Lower lobe of right lung (tissue), 2 donors: ENCODE results near the gene CASQ2. TPM values are rescaled to one million over a fixed set of nuclear protein-coding genes. Genes with fewer than 3 reads are reported as not detected.

Source experiments
- ATAC-seq, 2 donors: fragments of 200-7000 bp; cut with Tn5 transposase; one replicate each; pipeline ENCODE4 v1.9.1; 2020 to 2022; ENCODE audit warnings: mild to moderate bottlenecking in 2 of 2, moderate library complexity in 2 of 2
- DNase-seq: peaks from one replicate; pipeline ENCODE4 v3.0.0-alpha.2; 2020
- H3K27ac ChIP-seq: fragments of 200-600 bp; one replicate; pipeline ENCODE4 v1.8.0; 2022
- H3K27me3 ChIP-seq: fragments of 200-600 bp; one replicate; pipeline ENCODE4 v1.8.0; 2022; ENCODE audit warnings: low read depth
- H3K36me3 ChIP-seq: fragments of 200-600 bp; one replicate; pipeline ENCODE4 v1.8.0; 2022; ENCODE audit warnings: mild to moderate bottlenecking
- H3K4me1 ChIP-seq: fragments of 200-600 bp; one replicate; pipeline ENCODE4 v1.8.0; 2022
- H3K4me3 ChIP-seq: fragments of 200-600 bp; one replicate; pipeline ENCODE4 v1.8.0; 2022; ENCODE audit warnings: mild to moderate bottlenecking
- H3K9me3 ChIP-seq: fragments of 200-600 bp; one replicate; pipeline ENCODE4 v1.8.0; 2022
- intact Hi-C: fragments of 100-400 bp; cut with DNase I; formaldehyde crosslinking; loops from one replicate; pipeline ENCODE4 v1.11.0; 2022
- total RNA-seq: library from RNA; stranded (reverse); fragmentation: NEBNext Ultra II Directional; extraction: Animal tissue kit (Norgen Biotek cat#: 25700); gene quantifications from one replicate; pipeline ENCODE4 v1.2.1, GENCODE V29; 2021
- TF ChIP-seq, protein P1 (sequence below): fragments of 200-600 bp; IDR thresholded peaks from one replicate; pipeline ENCODE4 v1.8.0; 2022; ENCODE audit warnings: antibody characterized with exemption, mild to moderate bottlenecking
- donor health status: DM: no; HTN: yes; CAD: no; lungs with severe emphysema.

The CASQ2 gene
- total RNA-seq, 1 donor from 2014 or later: 3.3 TPM

DNA sequence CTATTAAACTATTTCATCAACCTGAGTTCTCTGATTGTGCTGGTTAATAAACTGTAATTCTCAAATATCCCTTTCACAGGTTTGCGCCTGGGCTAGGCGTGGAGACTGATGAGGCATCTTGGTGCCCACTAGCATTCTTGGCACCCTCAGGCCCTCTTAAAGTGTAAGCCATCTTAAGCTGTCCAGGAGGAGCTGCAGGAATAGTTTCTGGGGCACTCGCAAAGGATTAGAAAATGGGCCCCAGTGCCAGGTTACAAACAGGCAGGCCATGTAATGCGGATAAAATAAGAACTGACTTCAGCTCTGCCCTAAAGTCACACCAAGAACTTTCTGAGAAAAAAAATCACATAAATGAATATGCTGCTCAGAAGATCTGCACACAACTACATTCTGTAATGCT lies 1.1 kb downstream of the CASQ2 start:
- no peaks in the 10 kb centered on the region for H3K36me3 ChIP-seq
- no peaks in the 10 kb centered on the region for H3K9me3 ChIP-seq
- intact Hi-C loops: no loop called here
- ATAC-seq (no peak), DNase-seq (no peak)
- H3K4me3 ChIP-seq: no peak overlapping the region
- TF ChIP-seq, protein P1, sequence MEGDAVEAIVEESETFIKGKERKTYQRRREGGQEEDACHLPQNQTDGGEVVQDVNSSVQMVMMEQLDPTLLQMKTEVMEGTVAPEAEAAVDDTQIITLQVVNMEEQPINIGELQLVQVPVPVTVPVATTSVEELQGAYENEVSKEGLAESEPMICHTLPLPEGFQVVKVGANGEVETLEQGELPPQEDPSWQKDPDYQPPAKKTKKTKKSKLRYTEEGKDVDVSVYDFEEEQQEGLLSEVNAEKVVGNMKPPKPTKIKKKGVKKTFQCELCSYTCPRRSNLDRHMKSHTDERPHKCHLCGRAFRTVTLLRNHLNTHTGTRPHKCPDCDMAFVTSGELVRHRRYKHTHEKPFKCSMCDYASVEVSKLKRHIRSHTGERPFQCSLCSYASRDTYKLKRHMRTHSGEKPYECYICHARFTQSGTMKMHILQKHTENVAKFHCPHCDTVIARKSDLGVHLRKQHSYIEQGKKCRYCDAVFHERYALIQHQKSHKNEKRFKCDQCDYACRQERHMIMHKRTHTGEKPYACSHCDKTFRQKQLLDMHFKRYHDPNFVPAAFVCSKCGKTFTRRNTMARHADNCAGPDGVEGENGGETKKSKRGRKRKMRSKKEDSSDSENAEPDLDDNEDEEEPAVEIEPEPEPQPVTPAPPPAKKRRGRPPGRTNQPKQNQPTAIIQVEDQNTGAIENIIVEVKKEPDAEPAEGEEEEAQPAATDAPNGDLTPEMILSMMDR: no peak
- H3K27me3 ChIP-seq: no peaks in the 10 kb centered on the region
- no peak overlapping the region for H3K27ac ChIP-seq
- H3K4me1 ChIP-seq: peaks cover 8% of the 10 kb centered on the region

GRCh38 chr1:115765091-115765490 lies 3.4 kb downstream of the CASQ2 start:
- Histone ChIP-seq H3K27ac (peak overlapping the region; percentile 12), H3K9me3 (no peaks in the 10 kb centered on the region), H3K36me3 (no peaks in the 10 kb centered on the region), H3K4me3 (no peak overlapping the region), H3K4me1 (no peaks in the 10 kb centered on the region), H3K27me3 (no peaks in the 10 kb centered on the region)
- ATAC-seq (no peak), DNase-seq (no peak)
- intact Hi-C loops: no loop called here
- TF ChIP-seq, protein P1: no peak

DNA sequence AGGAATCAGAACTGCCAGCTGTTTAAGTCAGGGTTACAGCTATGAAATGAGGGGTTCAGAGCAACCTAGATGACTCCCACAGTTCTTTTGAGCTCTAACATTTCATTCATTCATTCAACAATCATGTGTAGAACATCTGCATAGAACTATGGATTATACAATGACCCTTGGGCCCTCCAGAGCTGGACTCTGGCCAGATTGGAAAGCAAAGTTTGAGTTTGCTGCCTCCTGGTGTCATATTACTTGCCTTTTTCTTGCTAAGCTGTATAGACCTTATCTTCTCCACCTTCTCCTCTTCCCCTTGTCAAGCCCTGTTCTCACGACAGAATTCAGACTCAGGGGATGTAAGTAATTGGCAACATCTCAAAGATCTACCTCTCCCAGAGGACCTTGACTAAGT lies 4.0 kb downstream of the CASQ2 start:
- H3K27ac ChIP-seq: no peak overlapping the region
- TF ChIP-seq, protein P1: peak; percentile 46
- no peaks in the 10 kb centered on the region for H3K36me3 ChIP-seq
- DNase-seq (no peak), ATAC-seq (peak; percentile 21 to 51)
- no peaks in the 10 kb centered on the region for H3K27me3 ChIP-seq
- H3K9me3 ChIP-seq: no peaks in the 10 kb centered on the region
- H3K4me1 ChIP-seq: no peaks in the 10 kb centered on the region
- no peak overlapping the region for H3K4me3 ChIP-seq
- intact Hi-C loops: no loop called here

DNA sequence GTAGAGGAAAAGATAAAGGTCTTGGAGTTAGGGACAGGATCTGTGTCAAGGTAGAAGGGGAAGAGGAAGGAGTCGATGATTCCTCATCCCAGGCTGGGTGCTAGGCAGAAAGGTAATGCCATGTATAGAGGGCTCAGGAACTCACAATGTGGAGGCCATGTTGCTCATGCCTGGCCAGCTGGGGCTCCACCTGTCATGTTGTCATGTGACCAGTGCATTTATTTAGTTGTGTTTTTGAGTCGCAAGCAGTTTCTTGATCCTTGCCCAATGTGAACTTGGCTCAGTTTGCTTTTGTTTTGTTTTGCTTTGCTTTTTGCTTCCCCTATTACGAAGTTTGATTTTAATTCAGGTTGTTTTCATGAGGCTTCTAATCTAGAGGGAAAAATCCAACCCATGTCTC lies 5.7 kb downstream of the CASQ2 start:
- Histone ChIP-seq H3K27ac (no peak overlapping the region), H3K4me1 (no peaks in the 10 kb centered on the region), H3K9me3 (no peaks in the 10 kb centered on the region), H3K36me3 (no peaks in the 10 kb centered on the region), H3K4me3 (no peak overlapping the region), H3K27me3 (no peaks in the 10 kb centered on the region)
- DNase-seq: no peak
- TF ChIP-seq, protein P1: no peak
- no peak for ATAC-seq
- intact Hi-C loops: no loop called here

DNA sequence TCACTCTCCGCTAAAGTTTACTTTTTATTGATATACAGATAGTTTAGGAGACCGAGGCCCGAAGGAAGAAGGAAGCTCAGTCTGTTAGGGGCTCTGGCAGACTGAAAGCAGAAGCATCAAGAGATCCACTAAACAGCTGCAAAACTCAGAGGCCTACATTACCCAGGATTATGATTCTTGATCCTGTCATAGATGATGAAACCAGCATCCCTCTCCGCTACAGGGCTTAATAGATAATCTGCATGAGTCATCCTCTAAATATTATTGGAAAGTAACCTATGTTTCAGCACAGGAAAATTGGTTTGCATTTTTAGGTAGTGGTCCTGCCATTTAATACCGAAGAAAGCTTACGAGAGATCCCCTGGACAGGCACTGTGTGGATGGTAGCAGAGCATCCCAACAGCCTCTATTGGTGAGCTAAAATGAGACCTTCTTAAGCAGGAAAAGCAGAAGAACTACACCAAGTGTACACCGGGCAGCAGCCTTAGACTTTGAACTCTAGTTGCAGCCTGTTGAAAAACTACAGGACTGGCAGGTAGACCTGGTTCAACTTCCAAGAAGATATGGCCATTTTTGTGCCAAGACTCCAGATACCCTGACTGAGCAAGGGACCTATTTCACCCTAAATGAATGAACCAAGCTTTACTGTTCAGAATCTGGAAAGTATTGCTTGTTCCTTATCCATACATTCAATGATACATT lies 6.8 kb downstream of the CASQ2 start:
- no peaks in the 10 kb centered on the region for H3K9me3 ChIP-seq
- H3K27me3 ChIP-seq: no peaks in the 10 kb centered on the region
- H3K4me1 ChIP-seq: no peaks in the 10 kb centered on the region
- H3K4me3 ChIP-seq: no peak overlapping the region
- intact Hi-C loops: no loop called here
- TF ChIP-seq, protein P1: no peak
- no peak overlapping the region for H3K27ac ChIP-seq
- DNase-seq: no peak
- ATAC-seq: no peak
- no peaks in the 10 kb centered on the region for H3K36me3 ChIP-seq
